Neural cell (in vitro differentiated cells): ENCODE results near the gene MCTP2. TPM values are rescaled to one million over a fixed set of nuclear protein-coding genes. Genes with fewer than 3 reads are reported as not detected.

Experiments
- H2AFZ ChIP-seq: fragments of 200-600, 300-800 bp; sonication (generic), shearing (Covaris generic); 2 replicates; pipeline ENCODE4 v1.6.0; 2014; ENCODE audit warnings: low read depth, mild to moderate bottlenecking, antibody characterized with exemption, low read length, moderate library complexity
- H3F3A ChIP-seq: fragments of 200-600 bp; shearing (Covaris generic); 2 replicates; pipeline ENCODE4 v1.6.1; 2016; ENCODE audit warnings: mild to moderate bottlenecking, moderate library complexity, mixed read lengths, antibody characterized with exemption, low read length; ENCODE audit not compliant: insufficient read depth, poor library complexity, severe bottlenecking
- H3K27ac ChIP-seq: fragments of 200-600, 300-800 bp; sonication (generic), shearing (Covaris generic); 2 replicates; pipeline ENCODE4 v1.5.1; 2014; ENCODE audit warnings: mild to moderate bottlenecking, low read length, moderate library complexity
- H3K27me3 ChIP-seq: fragments of 300-800, 200-600 bp; sonication (generic), shearing (Covaris generic); 2 replicates; pipeline ENCODE4 v1.6.0; 2014; ENCODE audit warnings: mild to moderate bottlenecking, low read depth, low read length, moderate library complexity; ENCODE audit not compliant: insufficient read depth
- H3K36me3 ChIP-seq: fragments of 300-800, 200-600 bp; sonication (generic), shearing (Covaris generic); 2 replicates; pipeline ENCODE4 v1.5.1; 2014; ENCODE audit warnings: mild to moderate bottlenecking, antibody characterized with exemption, low read length, moderate library complexity; ENCODE audit not compliant: insufficient read depth
- H3K4me2 ChIP-seq: fragments of 300-800, 200-600 bp; sonication (generic), shearing (Covaris generic); 2 replicates; pipeline ENCODE4 v1.6.0; 2014; ENCODE audit warnings: mild to moderate bottlenecking, low read length
- H3K4me3 ChIP-seq: fragments of 300-800, 200-600 bp; sonication (generic), shearing (Covaris generic); 2 replicates; pipeline ENCODE4 v1.5.1; 2014; ENCODE audit warnings: mild to moderate bottlenecking, low read length, moderate library complexity
- H3K79me2 ChIP-seq: fragments of 200-600 bp; shearing (Covaris generic); replicated peaks from 2 replicates; pipeline ENCODE4 v1.6.0; 2014; ENCODE audit warnings: mild to moderate bottlenecking, low read length, moderate library complexity; ENCODE audit not compliant: insufficient read depth
- H3K9ac ChIP-seq: fragments of 300-800, 200-600 bp; sonication (generic), shearing (Covaris generic); 2 replicates; pipeline ENCODE4 v1.6.1; 2016; ENCODE audit warnings: mild to moderate bottlenecking, low read length, mixed read lengths
- H3K9me2 ChIP-seq: fragments of 200-600 bp; shearing (Covaris generic); 2 replicates; pipeline ENCODE4 v1.6.1; 2016; ENCODE audit warnings: mild to moderate bottlenecking, low read length, mixed read lengths; ENCODE audit not compliant: insufficient read depth
- H3K9me3 ChIP-seq: fragments of 200-600, 300-800 bp; sonication (generic), shearing (Covaris generic); 2 replicates; pipeline ENCODE4 v1.6.1; 2016; ENCODE audit warnings: mild to moderate bottlenecking, mixed run types, low read length, moderate library complexity, mixed read lengths
- H4K20me1 ChIP-seq: fragments of 200-600 bp; shearing (Covaris generic); 2 replicates; pipeline ENCODE4 v1.6.1; 2016; ENCODE audit warnings: mild to moderate bottlenecking, mixed run types; ENCODE audit not compliant: insufficient read depth
- CTCF ChIP-seq: fragments of 450-650 bp; IDR thresholded peaks from 2 replicates; pipeline ENCODE4 v1.5.1; 2014; ENCODE audit warnings: antibody characterized with exemption, mild to moderate bottlenecking, moderate library complexity; ENCODE audit not compliant: poor library complexity, severe bottlenecking
- EP300 ChIP-seq: fragments of 450-650 bp; conservative IDR thresholded peaks from 2 replicates; pipeline ENCODE4 v1.6.1; 2014; ENCODE audit warnings: antibody characterized with exemption, mild to moderate bottlenecking, moderate library complexity; ENCODE audit not compliant: poor library complexity, severe bottlenecking
- EZH2 ChIP-seq: fragments of 200-600, 300-800 bp; shearing (Covaris generic), sonication (generic); IDR thresholded peaks from 2 replicates; pipeline ENCODE4 v1.6.1; 2014; ENCODE audit warnings: antibody characterized with exemption, low read length, borderline replicate concordance, mild to moderate bottlenecking; ENCODE audit not compliant: insufficient read depth, poor library complexity, severe bottlenecking
- MXI1 ChIP-seq: fragments of 450-650 bp; conservative IDR thresholded peaks from 2 replicates; pipeline ENCODE4 v1.6.1; 2014; ENCODE audit warnings: antibody characterized with exemption, mild to moderate bottlenecking; ENCODE audit not compliant: poor library complexity, severe bottlenecking
- POLR2AphosphoS5 ChIP-seq: IDR thresholded peaks from 2 replicates; pipeline ENCODE4 v1.6.1; 2012
- RAD21 ChIP-seq: fragments of 450-650 bp; conservative IDR thresholded peaks from 2 replicates; pipeline ENCODE4 v1.6.1; 2014; ENCODE audit warnings: antibody characterized with exemption, mild to moderate bottlenecking, moderate library complexity
- REST ChIP-seq: IDR thresholded peaks from 2 replicates; pipeline ENCODE4 v1.6.1; 2012; ENCODE audit warnings: borderline replicate concordance
- SMC3 ChIP-seq: fragments of 450-650 bp; conservative IDR thresholded peaks from 2 replicates; pipeline ENCODE4 v1.6.1; 2014; ENCODE audit warnings: antibody characterized with exemption, mild to moderate bottlenecking, moderate library complexity; ENCODE audit not compliant: poor library complexity
- TAF1 ChIP-seq: IDR thresholded peaks from 2 replicates; pipeline ENCODE4 v1.6.1; 2012; ENCODE audit warnings: low read depth
- polyA plus RNA-seq: library from polyadenylated mRNA; depleted of rRNA; stranded (reverse); fragments of >200 nt; gene quantifications from 2 replicates; pipeline ENCODE4 v1.2.3, GENCODE V29; 2014

MCTP2 gene
- polyA plus RNA-seq, 1 donor from 2014 or later, result not detected

- Histone ChIP-seq H3K9me3 (no peaks in the 10 kb centered on the region), H3K27ac (no peak overlapping the region), H3K36me3 (no peaks in the 10 kb centered on the region), H3K79me2 (no peaks in the 10 kb centered on the region), H3K4me2 (no peak overlapping the region), H3F3A (no peaks in the 10 kb centered on the region), H3K9me2 (no peaks in the 10 kb centered on the region), H3K9ac (no peak overlapping the region), H3K4me3 (no peak overlapping the region), H2AFZ (no peak overlapping the region), H3K27me3 (no peaks in the 10 kb centered on the region), H4K20me1 (no peaks in the 10 kb centered on the region)
- TF ChIP-seq REST (no peak), RAD21 (no peak), MXI1 (no peak), SMC3 (no peak), EP300 (no peak), POLR2AphosphoS5 (no peak), CTCF (no peak), EZH2 (no peak), TAF1 (no peak)
Observed at GRCh38 chr15:94205366-94205765, 26.0 kb upstream of the MCTP2 start.

GRCh38 chr15:94206463-94207167 is 24.7 kb upstream of the MCTP2 start:
- H3K79me2 ChIP-seq, result no peaks in the 10 kb centered on the region
- no peak overlapping the region for H3K4me3 ChIP-seq
- H3F3A ChIP-seq, result no peaks in the 10 kb centered on the region
- H3K36me3 ChIP-seq, result no peaks in the 10 kb centered on the region
- H3K27ac ChIP-seq, result no peak overlapping the region
- TF ChIP-seq POLR2AphosphoS5 (no peak), REST (no peak), RAD21 (no peak), SMC3 (no peak), TAF1 (no peak), EZH2 (no peak), MXI1 (no peak), EP300 (no peak), CTCF (no peak)
- no peaks in the 10 kb centered on the region for H4K20me1 ChIP-seq
- H3K4me2 ChIP-seq, result no peak overlapping the region
- no peaks in the 10 kb centered on the region for H3K27me3 ChIP-seq
- H3K9me2 ChIP-seq, result no peaks in the 10 kb centered on the region
- no peak overlapping the region for H3K9ac ChIP-seq
- H2AFZ ChIP-seq, result no peak overlapping the region
- H3K9me3 ChIP-seq, result no peaks in the 10 kb centered on the region
